8988T (cell line): Measurements from ENCODE around the gene ELOVL6.
"Not testable (repeated sequence)": the region's sequence is repeated elsewhere in the genome, so short reads cannot be mapped to it uniquely, and the experiment has no call there.

ENCODE experiments used
- DNase-seq: peaks from one replicate; pipeline ENCODE4 v3.0.0; 2011

ELOVL6 gene

GRCh38 chr4:110157166-110157565 is 41.2 kb downstream of the ELOVL6 start:
- DNase-seq, result not testable (repeated sequence)

DNA sequence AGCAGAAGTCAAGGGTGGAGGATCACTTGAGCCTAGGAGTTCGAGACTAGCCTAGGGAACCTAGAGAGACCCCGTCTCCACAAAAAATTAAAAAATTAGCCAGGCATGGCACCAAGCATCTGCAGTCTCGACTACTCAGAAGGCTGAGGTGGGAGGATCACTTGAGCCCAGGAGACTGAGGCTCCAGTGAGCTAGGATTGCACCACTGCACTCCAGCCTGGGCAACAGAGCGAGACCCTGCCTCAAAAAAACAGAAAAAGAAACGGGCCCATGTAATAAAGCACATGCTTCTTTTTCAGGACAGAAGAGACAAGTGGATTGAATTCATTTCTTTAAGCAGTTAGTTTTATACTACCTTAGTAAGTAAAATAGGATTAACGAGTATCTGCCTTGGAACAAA is 42.0 kb downstream of the ELOVL6 start:
- no peak for DNase-seq

DNA sequence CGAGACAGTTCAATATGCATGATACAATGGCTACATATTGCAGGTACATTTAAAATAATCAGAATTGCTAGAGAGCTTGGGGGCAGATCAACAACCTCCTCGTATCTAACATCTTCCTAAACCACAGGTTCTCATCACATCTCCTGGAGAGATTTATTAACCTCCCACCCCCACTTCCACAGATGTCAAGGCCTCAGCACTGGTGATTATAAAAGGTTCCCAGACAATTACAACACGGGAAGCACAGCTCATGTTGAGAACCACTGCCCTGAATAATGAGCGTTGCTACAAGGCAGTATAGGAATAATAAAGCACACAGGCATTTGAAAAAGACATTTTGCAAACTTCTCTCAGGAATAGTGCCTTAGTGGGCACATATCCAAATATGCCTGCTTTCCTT is 42.8 kb downstream of the ELOVL6 start:
- DNase-seq, result no peak

- no peak for DNase-seq
These were observed 43.8 kb downstream of the ELOVL6 start for GRCh38 chr4:110154582-110154981.

- DNase-seq, result no peak
These were observed 46.0 kb downstream of the ELOVL6 start for GRCh38 chr4:110152386-110152785.

GRCh38 chr4:110149089-110149488 is 49.3 kb downstream of the ELOVL6 start:
- no peak for DNase-seq

DNA sequence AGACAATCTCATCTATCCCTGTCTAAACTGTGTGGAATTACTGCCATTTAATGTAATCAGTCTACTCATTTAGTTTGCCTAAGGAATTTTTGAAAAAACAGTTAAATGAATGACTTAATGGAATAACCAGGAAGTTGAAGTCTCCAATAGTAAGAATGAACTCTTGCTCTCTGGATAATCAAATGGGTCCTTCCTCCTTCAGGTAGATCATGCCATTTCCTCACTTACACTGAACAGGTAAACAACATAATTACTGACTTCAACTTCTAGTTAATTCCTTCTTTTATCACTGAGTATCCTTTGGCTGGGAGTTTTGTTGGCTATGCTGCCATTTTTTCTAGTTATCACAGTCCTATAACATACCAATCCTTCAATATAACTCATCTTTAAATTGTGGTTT is 56.0 kb downstream of the ELOVL6 start:
- no peak for DNase-seq

DNA sequence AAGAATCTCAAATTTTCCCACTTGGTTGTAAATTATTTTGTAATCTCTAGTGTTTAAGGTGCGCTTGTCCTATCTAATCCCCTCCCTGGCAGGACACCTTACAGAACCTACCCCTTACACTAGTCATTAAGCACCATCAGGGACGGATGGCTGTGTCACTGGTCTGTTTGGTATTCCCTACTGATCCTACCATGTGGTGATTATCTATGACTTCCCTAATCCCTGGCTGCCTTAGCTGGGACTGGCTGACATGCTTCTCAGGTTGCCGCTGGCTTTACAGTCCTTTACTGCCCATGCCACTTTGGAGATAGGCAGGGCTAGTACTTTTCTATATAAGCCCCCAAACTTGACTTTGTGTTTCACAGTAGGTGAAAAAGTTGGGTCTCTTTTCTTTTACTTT is 58.6 kb downstream of the ELOVL6 start:
- DNase-seq, result no peak

DNA sequence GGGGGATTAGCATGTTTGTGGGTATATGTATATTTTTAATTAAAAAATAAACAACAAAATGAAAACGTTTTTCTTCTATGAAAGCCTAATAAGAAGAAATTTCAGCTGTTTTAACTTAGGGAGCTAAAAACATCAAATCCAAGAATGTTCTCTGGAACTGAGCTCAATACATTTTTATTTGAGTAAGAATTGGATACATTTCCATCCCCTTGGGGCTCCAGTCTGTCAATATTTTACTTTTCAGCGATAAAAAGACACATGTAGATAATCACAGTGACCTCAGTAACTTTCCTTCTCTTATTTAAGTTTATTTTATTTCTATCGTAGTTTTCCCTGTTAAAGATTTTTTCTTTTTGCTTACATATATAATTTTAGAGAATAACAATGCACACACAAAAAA is 59.3 kb downstream of the ELOVL6 start:
- no peak for DNase-seq

GRCh38 chr4:110138551-110138950 is 59.9 kb downstream of the ELOVL6 start:
- DNase-seq, result no peak

DNA sequence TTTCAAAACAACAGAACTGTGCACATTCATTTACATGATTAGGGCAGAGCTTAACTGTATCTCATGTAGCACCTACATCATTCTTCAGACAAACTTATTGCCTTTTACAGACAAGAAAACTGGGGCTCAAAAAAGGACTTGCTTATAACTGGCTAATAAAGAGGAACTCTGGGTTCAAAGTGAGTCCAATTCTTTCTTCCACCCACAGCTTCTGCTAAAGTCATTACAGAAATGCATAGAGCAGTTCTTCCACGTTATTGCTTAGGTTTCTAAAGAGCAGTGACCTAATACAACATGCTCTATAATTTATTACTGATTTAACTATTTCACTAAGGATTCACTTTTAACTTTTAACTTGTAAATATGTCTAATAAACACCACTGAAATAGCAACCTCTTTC is 60.6 kb downstream of the ELOVL6 start:
- no peak for DNase-seq

- DNase-seq, result no peak
These were observed 62.9 kb downstream of the ELOVL6 start for GRCh38 chr4:110135523-110135922.

- no peak for DNase-seq
These were observed 63.3 kb downstream of the ELOVL6 start for GRCh38 chr4:110135076-110135475.

DNA sequence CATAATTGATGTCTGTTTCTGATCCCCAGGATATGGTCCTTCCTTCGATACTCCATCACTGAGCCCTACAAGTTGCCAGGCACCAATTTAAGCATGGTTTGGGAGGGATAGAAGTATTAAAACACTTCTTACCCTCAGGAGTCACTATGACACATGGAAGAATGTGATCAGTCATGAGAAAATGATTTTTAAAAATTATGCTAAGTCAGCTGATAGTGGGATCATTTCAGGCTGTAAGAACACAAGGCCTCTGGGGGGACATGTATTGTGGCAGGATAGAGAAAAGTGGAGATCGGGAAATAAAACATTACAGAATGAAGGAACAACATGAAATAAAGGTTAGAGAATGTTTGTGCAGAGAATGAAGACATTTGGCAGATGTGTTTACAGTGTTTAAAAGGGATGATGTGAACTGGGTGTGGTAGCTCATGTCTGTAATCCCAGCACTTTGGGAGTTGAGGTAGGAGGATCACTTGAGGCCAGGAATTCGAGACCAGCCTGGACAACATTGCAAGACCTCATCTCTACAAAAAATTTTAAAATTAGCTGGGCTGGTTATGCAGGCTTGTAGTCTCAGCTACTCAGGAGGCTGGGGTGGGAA is 64.0 kb downstream of the ELOVL6 start:
- DNase-seq, result no peak

DNA sequence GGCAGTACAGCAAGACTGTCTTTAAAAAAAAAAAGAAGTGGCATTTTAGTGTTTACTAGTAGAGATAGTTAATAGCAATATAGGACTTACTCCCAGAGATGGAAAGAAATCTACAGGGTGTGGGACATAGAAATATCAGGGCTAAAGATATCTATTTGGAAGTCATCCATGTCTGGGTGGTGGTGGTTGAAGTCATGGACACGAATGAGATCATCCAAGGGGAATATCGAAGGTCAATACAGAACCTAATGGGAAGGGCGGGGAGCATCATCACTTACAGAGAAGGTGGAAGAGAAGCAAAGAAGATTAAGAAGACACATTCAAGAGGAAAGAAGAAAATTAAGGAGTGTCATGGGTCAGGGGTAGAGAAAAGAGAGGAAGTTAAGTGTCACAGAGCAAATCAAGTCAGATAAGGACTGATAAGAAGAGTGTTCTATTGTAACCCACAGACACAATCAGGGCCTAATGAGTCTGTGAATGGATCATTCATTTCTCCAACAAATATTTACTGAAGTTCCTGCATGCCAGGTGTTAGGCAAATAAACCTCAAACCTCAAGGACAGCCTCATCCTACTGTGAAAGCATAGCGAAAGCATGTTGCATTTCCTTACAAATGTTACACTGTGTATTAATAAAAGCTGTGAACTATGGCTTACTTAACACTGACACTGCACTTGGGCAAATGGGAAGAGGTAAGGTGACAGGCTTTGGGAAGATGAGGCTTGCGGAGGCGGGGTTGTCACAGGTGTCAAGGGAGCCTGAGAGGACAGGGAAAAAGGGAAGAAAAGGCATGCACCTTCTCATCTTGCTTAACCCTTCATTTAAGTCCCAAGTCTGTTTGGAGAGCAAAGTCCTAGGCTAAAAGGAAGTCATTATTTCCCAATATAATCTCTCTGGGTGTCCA is 65.3 kb downstream of the ELOVL6 start:
- DNase-seq, result no peak

GRCh38 chr4:110131916-110132315 is 66.5 kb downstream of the ELOVL6 start:
- no peak for DNase-seq

DNA sequence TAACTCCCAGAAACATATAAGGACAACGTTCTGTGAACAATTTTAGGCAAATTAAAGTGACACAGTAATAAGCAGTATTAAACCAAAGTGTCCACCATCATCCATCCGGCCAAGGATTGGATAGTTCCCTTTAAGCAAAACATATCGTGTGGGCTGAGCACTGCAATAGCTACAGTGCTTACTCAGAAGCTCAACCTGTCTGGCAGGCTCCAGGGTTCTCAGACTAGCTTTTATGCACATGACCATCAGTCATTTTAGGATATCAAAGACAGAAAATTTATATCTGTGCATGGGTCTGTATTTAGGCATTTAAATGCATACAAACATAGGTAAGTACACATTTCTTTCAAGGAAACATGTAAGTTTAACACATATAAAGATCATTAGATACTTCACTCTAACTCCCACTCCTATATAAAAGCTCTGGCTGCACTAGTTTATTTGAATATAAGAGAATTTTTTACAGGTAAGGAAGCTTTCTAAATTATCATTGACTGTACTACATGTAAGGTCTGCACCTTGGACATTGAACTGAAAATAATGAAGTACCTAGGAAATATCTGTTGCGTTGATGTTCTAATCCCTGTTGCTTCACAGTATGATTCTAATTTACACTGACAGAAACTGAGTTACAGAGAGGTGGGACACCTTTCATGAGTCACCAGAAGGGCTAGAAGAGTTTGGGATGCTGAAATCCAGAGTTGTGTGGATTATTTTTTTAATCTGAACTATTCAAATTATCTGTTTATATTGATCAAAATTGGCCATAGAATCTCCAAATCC is 67.6 kb downstream of the ELOVL6 start:
- DNase-seq, result no peak

GRCh38 chr4:110129544-110129943 is 68.9 kb downstream of the ELOVL6 start:
- no peak for DNase-seq

DNA sequence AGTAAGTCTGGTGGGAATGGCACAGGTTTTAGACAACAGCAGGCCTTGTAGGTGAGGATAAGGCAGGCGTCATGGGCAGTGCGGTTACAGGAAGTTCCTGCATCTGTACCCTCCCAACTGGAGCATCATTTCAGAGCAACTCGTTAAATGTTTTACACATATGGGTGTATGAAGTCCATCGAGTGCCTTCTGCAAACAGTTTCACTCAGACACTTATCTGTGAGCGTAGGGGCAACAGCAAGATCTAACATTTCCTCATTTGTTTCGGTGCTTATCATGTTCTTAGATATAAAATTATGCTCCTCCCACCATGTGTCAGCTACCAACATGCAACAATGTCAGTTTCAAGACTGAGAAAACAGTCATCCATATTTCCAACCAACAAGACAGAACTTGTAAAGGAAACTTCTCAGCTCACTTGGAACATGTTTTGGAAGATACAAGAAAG is 69.9 kb downstream of the ELOVL6 start:
- DNase-seq, result no peak

- DNase-seq, result no peak
These were observed 70.4 kb downstream of the ELOVL6 start for GRCh38 chr4:110128029-110128428.

GRCh38 chr4:110124711-110125110 is 73.7 kb downstream of the ELOVL6 start:
- DNase-seq, result no peak

DNA sequence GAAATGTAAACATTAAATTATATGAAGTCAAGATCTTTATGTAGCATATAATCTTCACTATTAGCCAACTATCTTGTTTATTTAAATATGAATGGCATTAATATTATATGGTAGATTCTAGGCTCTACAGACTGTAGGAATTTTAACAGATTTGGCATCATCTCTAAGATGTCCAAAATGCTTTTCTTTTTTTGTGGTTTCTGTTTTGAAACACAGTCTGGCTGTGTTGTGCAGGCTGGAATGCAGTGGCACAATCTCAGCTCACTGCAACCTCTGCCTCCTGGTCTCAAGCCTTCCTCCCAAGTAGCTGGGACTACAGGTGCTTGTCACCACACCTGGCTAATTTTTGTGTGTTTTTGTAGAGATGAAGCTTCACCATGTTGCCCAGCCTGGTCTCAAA is 76.2 kb downstream of the ELOVL6 start:
- no peak for DNase-seq

- no peak for DNase-seq
These were observed 77.9 kb downstream of the ELOVL6 start for GRCh38 chr4:110120506-110120905.

DNA sequence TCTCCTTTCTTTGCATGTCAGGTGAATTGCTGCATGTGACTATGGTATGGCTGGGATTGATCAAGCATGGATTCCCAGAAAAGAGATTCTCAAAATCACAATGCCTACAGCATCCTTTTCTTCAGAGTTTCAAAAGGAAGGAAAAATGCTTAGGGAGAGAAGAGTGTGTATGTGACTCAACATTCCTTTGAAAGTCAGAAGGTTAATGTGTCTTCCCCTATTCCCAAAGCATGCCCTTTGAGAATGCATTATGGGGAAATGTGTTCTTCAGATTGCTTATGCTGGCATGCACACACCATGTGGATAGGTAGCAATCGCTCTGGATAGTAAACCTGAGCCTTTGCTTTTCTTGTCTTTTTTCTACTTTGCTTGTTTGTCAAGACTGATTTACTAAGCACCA is 78.5 kb downstream of the ELOVL6 start:
- no peak for DNase-seq
